Testis (tissue), 3 donors: Measurements from ENCODE around the gene NUP188. TPM values are rescaled to one million over a fixed set of nuclear protein-coding genes. Genes with fewer than 3 reads are reported as not detected.

ENCODE experiments used
- DNase-seq: peaks from one replicate; pipeline ENCODE4 v3.0.0-alpha.2; 2019
- H3K27ac ChIP-seq, 2 donors: fragments of 200-600 bp; sonication (generic); one replicate each; pipeline ENCODE4 v1.5.1; 2019
- H3K27me3 ChIP-seq: fragments of 200-600 bp; sonication (generic); one replicate; pipeline ENCODE4 v1.5.1; 2019
- H3K36me3 ChIP-seq: fragments of 200-600 bp; sonication (generic); one replicate; pipeline ENCODE4 v1.5.1; 2017; ENCODE audit warnings: low read depth; ENCODE audit errors: missing control alignments
- H3K4me1 ChIP-seq: fragments of 200-600 bp; sonication (generic); one replicate; pipeline ENCODE4 v1.5.1; 2019
- H3K4me3 ChIP-seq, 2 donors: fragments of 200-600 bp; sonication (generic); one replicate each; pipeline ENCODE4 v1.5.1; 2017 to 2019
- H3K9me3 ChIP-seq: fragments of 200-600 bp; sonication (generic); one replicate; pipeline ENCODE4 v1.5.1; 2017
- POLR2A ChIP-seq: fragments of 450-650 bp; IDR thresholded peaks from one replicate; pipeline ENCODE4 v1.6.1; 2017; ENCODE audit warnings: antibody characterized with exemption, mild to moderate bottlenecking, moderate library complexity
- WGBS, 2 donors: methylation state at CpG; one replicate each; pipeline ENCODE4 v1.1.5; 2018; 5-methylcytosine and 5-hydroxymethylcytosine counted together
- intact Hi-C: fragments of 100-400 bp; cut with DNase I; formaldehyde crosslinking; loops from one replicate; pipeline ENCODE4 v1.15.1; 2023; ENCODE audit warnings: low total_unique reads
- polyA plus RNA-seq: library from polyadenylated mRNA; stranded (reverse); fragments of 350-450 nt; fragmentation: Illumina TruSeq; extraction: RNeasy Lipid Tissue Mini Kit (QIAGEN cat#74804); gene quantifications from one replicate; pipeline ENCODE4 v1.2.3, GENCODE V29; 2014; ENCODE audit warnings: low read depth, low replicate concordance; ENCODE audit not compliant: insufficient read depth
- total RNA-seq, 2 donors: library from RNA; depleted of rRNA; stranded (reverse); fragments of >200 nt; gene quantifications; one replicate each; pipeline ENCODE4 v1.2.3, GENCODE V29; 2016
- TF ChIP-seq, protein P1 (sequence below), 3 experiments: fragments of 450-650 bp in 2 of 3; fragments of 200-600 bp in 1 of 3; sonication (generic) in 1 of 3; IDR thresholded peaks; one replicate each; pipeline ENCODE4 v1.5.1; 2016 to 2019; ENCODE audit warnings: antibody characterized with exemption in 3 of 3, mild to moderate bottlenecking in 2 of 3, moderate library complexity in 1 of 3

Gene NUP188
- total and polyA plus RNA-seq, 3 donors from 2014 or later = 165 to 241 (median 184) TPM

DNA sequence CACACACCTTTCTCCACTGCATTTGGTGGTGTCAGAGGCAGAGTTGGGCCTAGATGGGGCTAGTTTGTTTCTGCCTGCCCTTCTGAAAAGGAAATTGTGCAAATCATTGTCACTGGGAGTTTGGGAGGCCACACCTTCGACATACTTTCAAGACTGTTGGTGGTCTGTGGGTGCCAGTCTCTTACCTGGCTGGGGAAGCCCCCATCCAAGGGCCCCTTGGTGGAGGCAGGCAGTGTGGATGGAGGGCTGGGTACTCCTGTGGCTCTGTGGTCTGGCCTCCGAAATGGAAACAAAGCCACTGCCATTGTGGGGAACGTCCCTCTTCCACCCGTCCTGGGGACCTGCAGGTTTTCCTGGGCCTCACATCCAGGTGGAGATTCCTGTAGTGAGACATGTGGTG lies 37.6 kb upstream of the NUP188 start:
- TF ChIP-seq, protein P1, sequence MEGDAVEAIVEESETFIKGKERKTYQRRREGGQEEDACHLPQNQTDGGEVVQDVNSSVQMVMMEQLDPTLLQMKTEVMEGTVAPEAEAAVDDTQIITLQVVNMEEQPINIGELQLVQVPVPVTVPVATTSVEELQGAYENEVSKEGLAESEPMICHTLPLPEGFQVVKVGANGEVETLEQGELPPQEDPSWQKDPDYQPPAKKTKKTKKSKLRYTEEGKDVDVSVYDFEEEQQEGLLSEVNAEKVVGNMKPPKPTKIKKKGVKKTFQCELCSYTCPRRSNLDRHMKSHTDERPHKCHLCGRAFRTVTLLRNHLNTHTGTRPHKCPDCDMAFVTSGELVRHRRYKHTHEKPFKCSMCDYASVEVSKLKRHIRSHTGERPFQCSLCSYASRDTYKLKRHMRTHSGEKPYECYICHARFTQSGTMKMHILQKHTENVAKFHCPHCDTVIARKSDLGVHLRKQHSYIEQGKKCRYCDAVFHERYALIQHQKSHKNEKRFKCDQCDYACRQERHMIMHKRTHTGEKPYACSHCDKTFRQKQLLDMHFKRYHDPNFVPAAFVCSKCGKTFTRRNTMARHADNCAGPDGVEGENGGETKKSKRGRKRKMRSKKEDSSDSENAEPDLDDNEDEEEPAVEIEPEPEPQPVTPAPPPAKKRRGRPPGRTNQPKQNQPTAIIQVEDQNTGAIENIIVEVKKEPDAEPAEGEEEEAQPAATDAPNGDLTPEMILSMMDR (IDR thresholded peaks at IDR 0.05) = no peak
- no peak for TF ChIP-seq POLR2A
- intact Hi-C loops = no loop called here
- H3K27me3 ChIP-seq = no peaks in the 10 kb centered on the region
- WGBS, 2 donors = 75 to 79% methylated on average over 4 of the region's 4 CpGs
- H3K4me1 ChIP-seq = peaks cover 76% of the 10 kb centered on the region
- no peaks in the 10 kb centered on the region for H3K36me3 ChIP-seq
- no peak for DNase-seq
- H3K27ac ChIP-seq = peak overlapping the region; percentile 34 to 69
- H3K4me3 ChIP-seq = no peak overlapping the region
- no peaks in the 10 kb centered on the region for H3K9me3 ChIP-seq

DNA sequence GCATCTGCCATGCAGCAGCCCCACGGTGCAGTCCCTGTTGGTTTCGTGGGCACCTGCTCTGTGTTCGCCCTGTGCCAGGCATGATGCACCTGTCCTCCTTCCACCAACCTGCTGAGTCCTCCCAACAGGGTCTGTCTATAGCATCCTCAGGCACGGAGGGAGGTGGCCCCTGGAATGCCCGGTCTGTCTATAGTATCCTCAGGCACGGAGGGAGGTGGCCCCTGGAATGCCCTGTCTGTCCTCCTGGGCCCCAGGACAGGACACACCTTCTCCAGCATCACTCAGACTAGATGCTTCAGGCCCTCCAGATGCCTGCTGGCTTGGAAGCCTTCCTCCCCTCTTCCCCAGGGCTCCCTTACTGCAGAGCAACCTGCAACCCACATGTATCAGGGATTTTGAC lies 36.6 kb upstream of the NUP188 start:
- WGBS, 2 donors = 60 to 74% methylated on average over 1 to 6 of the region's 6 CpGs
- Histone ChIP-seq H3K4me3 (no peak overlapping the region), H3K4me1 (peaks cover 74% of the 10 kb centered on the region), H3K36me3 (no peaks in the 10 kb centered on the region), H3K27ac (peak overlapping the region; percentile 68 to 94), H3K27me3 (no peaks in the 10 kb centered on the region), H3K9me3 (no peaks in the 10 kb centered on the region)
- no peak for DNase-seq
- intact Hi-C loops = no loop called here
- TF ChIP-seq POLR2A = no peak
- TF ChIP-seq, protein P1 (IDR thresholded peaks at IDR 0.05) = no peak

DNA sequence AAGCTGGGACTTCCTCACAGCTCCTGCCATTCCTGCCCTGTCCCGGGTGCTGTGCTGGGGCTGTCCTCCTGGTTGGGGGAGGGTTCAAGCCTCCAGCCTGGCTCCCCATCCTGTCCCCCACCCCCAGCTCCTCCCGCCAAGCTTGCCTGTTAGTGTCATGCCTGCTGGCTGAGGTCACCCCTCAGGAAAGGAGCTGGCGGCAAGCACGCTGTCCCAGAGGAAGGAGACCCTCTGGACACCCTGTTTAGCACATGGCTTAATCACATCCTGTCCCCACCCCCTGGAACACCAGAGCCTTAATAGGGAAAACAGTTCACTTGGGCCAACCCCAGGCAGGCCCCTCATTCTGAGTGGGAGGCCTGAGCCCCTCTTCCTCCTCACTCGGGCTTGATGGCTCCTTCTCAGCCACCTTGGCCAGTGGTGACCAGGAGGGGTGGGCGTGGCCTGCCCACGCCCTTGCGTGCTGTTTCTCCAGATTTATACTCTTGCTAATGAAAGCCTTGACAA lies 35.9 kb upstream of the NUP188 start:
- intact Hi-C loops = no loop called here
- Histone ChIP-seq H3K36me3 (no peaks in the 10 kb centered on the region), H3K4me3 (no peak overlapping the region), H3K9me3 (no peaks in the 10 kb centered on the region), H3K27me3 (no peaks in the 10 kb centered on the region), H3K27ac (peak overlapping the region; percentile 68 to 94), H3K4me1 (peaks cover 81% of the 10 kb centered on the region)
- WGBS, 2 donors = 41 to 57% methylated on average over 4 to 8 of the region's 8 CpGs
- TF ChIP-seq POLR2A = no peak
- TF ChIP-seq, protein P1 (IDR thresholded peaks at IDR 0.05) = no peak
- no peak for DNase-seq

DNA sequence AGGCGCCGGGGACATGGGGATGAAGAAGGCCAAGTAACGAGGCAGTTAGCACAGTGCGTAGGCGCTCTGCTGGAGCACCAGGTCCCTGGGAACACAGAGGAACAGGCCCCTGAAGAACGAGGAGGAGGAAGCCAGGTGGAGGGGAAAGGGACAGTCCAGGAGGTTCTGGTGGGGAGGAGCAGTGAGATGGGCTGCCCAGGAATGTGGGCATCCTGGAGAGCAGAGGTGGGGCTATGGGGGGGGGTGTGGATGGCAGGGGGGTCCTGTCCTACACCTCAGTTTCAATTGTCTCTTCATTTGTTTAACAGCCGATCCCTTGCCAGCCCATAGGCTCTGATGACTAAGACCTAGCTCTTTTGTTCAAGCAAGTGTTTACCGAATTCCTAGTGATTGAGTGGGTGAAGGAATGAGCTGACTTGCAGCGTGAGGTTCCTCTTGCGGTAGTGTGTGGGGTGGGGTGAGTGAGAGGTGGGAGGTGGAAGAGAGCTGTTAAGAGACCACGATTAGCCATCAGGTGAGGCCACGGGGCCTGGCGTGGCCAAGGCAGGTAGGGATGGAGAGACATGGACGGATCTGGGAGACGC lies 35.1 kb upstream of the NUP188 start:
- TF ChIP-seq POLR2A = no peak
- TF ChIP-seq, protein P1 (IDR thresholded peaks at IDR 0.05) = no peak
- 69% methylated on average over 15 of the region's 15 CpGs for WGBS, 2 donors

More for the DNA sequence above, 35.1 kb upstream of the NUP188 start:
- Histone ChIP-seq H3K4me1 (peaks cover 78% of the 10 kb centered on the region), H3K9me3 (no peaks in the 10 kb centered on the region), H3K4me3 (no peak overlapping the region), H3K27me3 (no peaks in the 10 kb centered on the region), H3K36me3 (no peaks in the 10 kb centered on the region), H3K27ac (peak overlapping the region; percentile 68 to 94)
- intact Hi-C loops = no loop called here
- DNase-seq = no peak
